HepG2 (cell line): ENCODE measurements around the gene MRPL58.

Experiments used
- CTCF ChIP-seq: sonication (generic); formaldehyde crosslinking; IDR thresholded peaks from 2 replicates; pipeline ENCODE4 v1.5.0; 2020; ENCODE audit warnings: mild to moderate bottlenecking, missing genetic modification reagents, moderate library complexity
- HDAC1 ChIP-seq: sonication (generic); formaldehyde crosslinking; IDR thresholded peaks from 2 replicates; pipeline ENCODE4 v1.5.1; 2020; ENCODE audit warnings: mild to moderate bottlenecking, missing genetic modification reagents
- JUNB ChIP-seq: sonication (generic); formaldehyde crosslinking; IDR thresholded peaks from 2 replicates; pipeline ENCODE4 v1.8.0; 2022; ENCODE audit warnings: missing genetic modification reagents, mild to moderate bottlenecking, borderline replicate concordance
- MAX ChIP-seq: IDR thresholded peaks from 2 replicates; pipeline ENCODE4 v1.6.1; 2012; ENCODE audit warnings: inconsistent platforms
- MEIS2 ChIP-seq: sonication (generic); formaldehyde crosslinking; IDR thresholded peaks from 2 replicates; pipeline ENCODE4 v1.9.0; 2021; ENCODE audit warnings: mild to moderate bottlenecking, missing genetic modification reagents
- SIN3A ChIP-seq: IDR thresholded peaks from 2 replicates; pipeline ENCODE4 v1.6.1; 2011; ENCODE audit warnings: low read depth, mild to moderate bottlenecking, control low read depth, low read length, borderline replicate concordance
- SMC3 ChIP-seq: IDR thresholded peaks from 2 replicates; pipeline ENCODE4 v1.6.1; 2011; ENCODE audit warnings: low read length, improper control_type of control experiment
- SP1 ChIP-seq, 2 experiments: fragments of 450-650 bp in 1 of 2; sonication (generic) in 1 of 2; formaldehyde crosslinking in 1 of 2; IDR thresholded peaks; 2 replicates each; pipeline versions ENCODE4 v1.4.0 to v1.6.1; 2016 to 2020; ENCODE audit warnings: missing genetic modification reagents in 1 of 2
- SP4 ChIP-seq: sonication (generic); formaldehyde crosslinking; IDR thresholded peaks from 2 replicates; pipeline ENCODE4 v1.8.1; 2023; ENCODE audit warnings: mild to moderate bottlenecking, missing genetic modification reagents
- STAT6 ChIP-seq: sonication (generic); formaldehyde crosslinking; IDR thresholded peaks from 2 replicates; pipeline ENCODE4 v1.4.0; 2020; ENCODE audit warnings: missing genetic modification reagents, mild to moderate bottlenecking, borderline replicate concordance
- TCF7 ChIP-seq: sonication (generic); IDR thresholded peaks from 2 replicates; pipeline ENCODE4 v1.6.1; 2016; ENCODE audit warnings: antibody characterized with exemption, low read depth
- ZBTB26 ChIP-seq: IDR thresholded peaks from 2 replicates; pipeline ENCODE4 v1.6.1; 2016; ENCODE audit warnings: missing compliant biosample characterization, missing genetic modification reagents, borderline replicate concordance
- ZFY ChIP-seq: sonication (generic); formaldehyde crosslinking; IDR thresholded peaks from 2 replicates; pipeline ENCODE4 v1.4.0; 2020; ENCODE audit warnings: missing genetic modification reagents
- ZNF674 ChIP-seq: sonication (generic); formaldehyde crosslinking; IDR thresholded peaks from 2 replicates; pipeline ENCODE4 v1.5.0; 2020; ENCODE audit warnings: low read depth, mild to moderate bottlenecking, missing genetic modification reagents

- TF ChIP-seq SMC3 (no peak), MEIS2 (CRISPR knock-in tag) (no peak), ZNF674 (CRISPR knock-in tag) (no peak), SP1 (IDR thresholded peaks at IDR 0.05) (no peak), SP1 (CRISPR knock-in tag; IDR thresholded peaks at IDR 0.05) (no peak), ZFY (CRISPR knock-in tag) (no peak), JUNB (no peak), CTCF (no peak), STAT6 (CRISPR knock-in tag) (no peak), MAX (no peak), HDAC1 (no peak), SP4 (no peak), SIN3A (no peak), ZBTB26 (CRISPR knock-in tag) (no peak), TCF7 (no peak)
These were observed 3.2 kb upstream of the MRPL58 start for GRCh38 chr17:75009139-75009724.
